H1 (cell line): Measurements from ENCODE around the gene NCOA5. TPM values are rescaled to one million over a fixed set of nuclear protein-coding genes. Genes with fewer than 3 reads are reported as not detected.

Experiments
- CTCF ChIP-seq, 3 experiments: IDR thresholded peaks; 1 replicate in 2 of 3; 2 replicates in 1 of 3; pipeline versions ENCODE4 v1.5.1 to v1.6.1; 2011; ENCODE audit warnings: low read length in 3 of 3, mild to moderate bottlenecking in 3 of 3, inconsistent platforms in 2 of 3, low read depth in 1 of 3, moderate library complexity in 1 of 3; ENCODE audit not compliant: insufficient read depth in 1 of 3; ENCODE audit errors: control extremely low read depth in 1 of 3
- SP1 ChIP-seq: IDR thresholded peaks from 2 replicates; pipeline ENCODE4 v1.6.1; 2011; ENCODE audit warnings: low read depth, low read length
- TAF1 ChIP-seq: IDR thresholded peaks from 2 replicates; pipeline ENCODE4 v1.6.1; 2011; ENCODE audit warnings: mild to moderate bottlenecking, low read depth, low read length
- USF2 ChIP-seq: IDR thresholded peaks from 2 replicates; pipeline ENCODE4 v1.6.1; 2011; ENCODE audit warnings: low read length, improper control_type of control experiment
- polyA plus RNA-seq, 7 experiments: library from polyadenylated mRNA; depleted of rRNA in 3 of 7; stranded (reverse) in 5 of 7; unstranded in 2 of 7; fragments of >200 nt in 5 of 7; fragments of 200-250 nt in 2 of 7; gene quantifications; 1 replicate in 5 of 7; 2 replicates in 1 of 7; 4 replicates in 1 of 7; pipeline versions ENCODE4 v1.2.1 to v1.2.3, GENCODE V29; 2011 to 2013; ENCODE audit warnings: missing spikeins in 2 of 7, mixed read lengths in 2 of 7
- total RNA-seq: library from RNA; stranded (reverse); fragmentation: NEBNext Ultra II Directional; extraction: Animal tissue kit (Norgen Biotek cat#: 25700); gene quantifications from 2 replicates; pipeline ENCODE4 v1.2.1, GENCODE V29; 2021

Gene NCOA5
- total and polyA plus RNA-seq, 2 of the 8 experiments (the other 6 are each of a cell fraction or from before 2014, with no cell fraction given), result 20.4 to 29.0 TPM

DNA sequence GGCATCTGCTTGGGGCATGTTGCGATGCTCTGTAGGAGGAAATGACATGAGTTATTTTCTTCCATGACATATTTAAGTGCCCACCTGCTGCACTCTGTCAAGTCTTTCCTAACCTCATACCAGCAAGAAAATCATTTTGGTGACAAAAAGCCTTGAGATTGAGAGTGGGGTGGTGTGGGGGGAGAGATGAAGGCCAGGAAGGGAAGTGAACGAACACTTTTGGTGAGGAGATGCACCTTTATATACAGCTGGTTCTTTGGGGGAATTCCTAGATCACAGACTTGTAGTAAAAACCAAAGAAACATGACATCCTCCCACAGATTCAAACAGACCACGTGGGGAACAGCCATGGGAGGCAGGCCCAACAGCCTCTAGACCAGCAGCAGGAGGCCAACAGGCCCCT lies 26.1 kb downstream of the NCOA5 start (continued):
- TF ChIP-seq TAF1 (no peak), CTCF (IDR thresholded peaks at IDR 0.05; ENCODE audit: control extremely low read depth in 1 of 3, insufficient read depth in 1 of 3, low read depth in 1 of 3, low read length in 3 of 3) (no peak), SP1 (no peak), USF2 (no peak)
- TF ChIP-seq, all 59 proteins: peak for 0
